Measurements from ENCODE around the gene CDK10. TPM values are rescaled to one million over a fixed set of nuclear protein-coding genes. Genes with fewer than 3 reads are reported as not detected.
A peak's percentile ranks its signal among the peaks of the same experiment; 100 is the strongest.

Gene CDK10, protein sequence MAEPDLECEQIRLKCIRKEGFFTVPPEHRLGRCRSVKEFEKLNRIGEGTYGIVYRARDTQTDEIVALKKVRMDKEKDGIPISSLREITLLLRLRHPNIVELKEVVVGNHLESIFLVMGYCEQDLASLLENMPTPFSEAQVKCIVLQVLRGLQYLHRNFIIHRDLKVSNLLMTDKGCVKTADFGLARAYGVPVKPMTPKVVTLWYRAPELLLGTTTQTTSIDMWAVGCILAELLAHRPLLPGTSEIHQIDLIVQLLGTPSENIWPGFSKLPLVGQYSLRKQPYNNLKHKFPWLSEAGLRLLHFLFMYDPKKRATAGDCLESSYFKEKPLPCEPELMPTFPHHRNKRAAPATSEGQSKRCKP
- polyA plus RNA-seq (2012; ENCODE audit: insufficient read depth, insufficient read length) = 115 TPM

DNA sequence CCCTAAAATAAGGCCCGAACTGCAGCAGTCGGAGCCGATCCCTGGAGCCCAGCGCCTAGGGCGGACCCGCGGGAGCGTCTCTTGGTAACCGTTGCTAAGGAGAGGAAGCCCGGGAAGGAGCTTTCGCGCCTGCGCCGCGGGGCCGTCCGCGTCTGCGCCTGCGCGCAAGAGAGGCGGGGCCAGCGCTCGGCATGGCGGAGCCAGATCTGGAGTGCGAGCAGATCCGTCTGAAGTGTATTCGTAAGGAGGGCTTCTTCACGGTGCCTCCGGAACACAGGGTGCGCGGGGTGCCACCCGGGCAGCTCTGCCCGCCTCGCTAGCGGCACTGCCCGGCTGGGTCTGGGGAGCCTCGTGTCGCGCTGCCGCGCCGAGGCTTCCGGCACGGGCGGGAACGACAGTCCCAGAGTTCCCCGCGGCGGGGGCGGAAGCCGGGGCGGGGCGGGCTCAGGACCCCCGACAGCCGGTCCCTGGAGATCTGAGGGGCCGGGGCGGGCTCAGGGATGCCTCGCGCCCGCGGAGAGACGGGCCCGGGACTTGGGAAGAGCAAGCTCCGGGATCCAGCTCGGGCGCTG lies at the start of gene CDK10:
TSS of gene CDK10 (plus strand) at position 170 of the 572 bp plus-strand sequence. CDS start at position 192, 22 bp downstream.
- DNase-seq (ENCODE audit: low read depth, low spot score) = peak; percentile 80
- H3K4me3 ChIP-seq (ENCODE audit: low read length) = peak within 1 kb of the TSS; percentile 63

DNA sequence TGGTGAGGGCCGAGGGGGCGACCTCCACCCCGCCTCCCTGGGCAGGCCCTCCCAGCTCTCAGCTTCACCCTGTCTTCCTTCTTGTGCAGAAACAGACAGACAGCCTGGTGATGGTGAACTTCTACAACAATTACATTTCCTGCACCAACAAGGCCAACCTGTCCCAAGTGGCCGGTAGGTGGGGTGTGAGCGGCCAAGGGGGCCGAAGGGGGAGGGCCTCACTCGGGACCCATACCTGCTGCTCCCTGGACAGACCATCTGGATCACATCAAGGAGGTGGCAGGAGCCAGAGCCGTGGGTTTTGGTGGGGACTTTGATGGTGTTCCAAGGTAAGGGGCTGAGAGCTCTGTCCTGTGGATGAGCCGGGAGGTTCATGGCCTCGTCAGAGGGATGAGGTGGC lies 49.1 kb upstream of the CDK10 start:
- H3K4me3 ChIP-seq (ENCODE audit: low read length) = no peak overlapping the region
- DNase-seq (ENCODE audit: low read depth, low spot score) = no peak

DNA sequence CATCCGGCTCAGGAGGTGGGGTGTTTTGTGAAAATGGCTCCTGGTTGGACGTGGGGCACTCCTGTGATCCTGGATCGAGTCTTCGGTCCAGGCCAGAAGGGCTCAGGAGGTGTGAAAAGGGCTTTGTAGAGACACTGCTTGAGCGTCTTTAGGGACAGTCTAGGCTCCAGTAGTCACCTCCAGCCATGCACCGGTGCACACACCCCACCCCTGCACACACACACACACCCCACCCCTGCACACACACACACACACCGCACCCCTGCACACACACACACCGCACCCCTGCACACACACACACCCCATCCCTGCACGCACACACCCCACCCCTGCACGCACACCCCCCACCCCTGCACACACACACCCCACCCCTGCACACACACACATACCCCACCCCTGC lies 48.0 kb upstream of the CDK10 start:
- no peak overlapping the region for H3K4me3 ChIP-seq (ENCODE audit: low read length)
- no peak for DNase-seq (ENCODE audit: low read depth, low spot score)

DNA sequence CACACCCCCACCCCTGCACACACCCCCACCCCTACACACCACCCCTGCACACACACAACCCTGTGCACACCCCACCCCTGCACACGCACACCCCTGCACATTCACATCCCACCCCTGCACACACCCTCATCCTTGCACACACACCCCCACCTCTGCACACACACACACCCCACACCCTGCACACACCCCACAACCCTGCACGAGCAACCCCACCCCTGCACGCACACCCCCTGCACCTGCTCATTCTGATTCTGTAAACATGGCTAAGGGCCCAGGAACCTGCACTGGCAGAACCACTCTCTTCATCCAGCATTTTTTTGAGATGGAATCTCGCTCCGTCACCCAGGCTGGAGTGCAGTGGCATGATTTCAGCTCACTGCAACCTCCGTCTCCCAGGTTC lies 47.1 kb upstream of the CDK10 start:
- H3K4me3 ChIP-seq (ENCODE audit: low read length) = no peak overlapping the region
- DNase-seq (ENCODE audit: low read depth, low spot score) = no peak

DNA sequence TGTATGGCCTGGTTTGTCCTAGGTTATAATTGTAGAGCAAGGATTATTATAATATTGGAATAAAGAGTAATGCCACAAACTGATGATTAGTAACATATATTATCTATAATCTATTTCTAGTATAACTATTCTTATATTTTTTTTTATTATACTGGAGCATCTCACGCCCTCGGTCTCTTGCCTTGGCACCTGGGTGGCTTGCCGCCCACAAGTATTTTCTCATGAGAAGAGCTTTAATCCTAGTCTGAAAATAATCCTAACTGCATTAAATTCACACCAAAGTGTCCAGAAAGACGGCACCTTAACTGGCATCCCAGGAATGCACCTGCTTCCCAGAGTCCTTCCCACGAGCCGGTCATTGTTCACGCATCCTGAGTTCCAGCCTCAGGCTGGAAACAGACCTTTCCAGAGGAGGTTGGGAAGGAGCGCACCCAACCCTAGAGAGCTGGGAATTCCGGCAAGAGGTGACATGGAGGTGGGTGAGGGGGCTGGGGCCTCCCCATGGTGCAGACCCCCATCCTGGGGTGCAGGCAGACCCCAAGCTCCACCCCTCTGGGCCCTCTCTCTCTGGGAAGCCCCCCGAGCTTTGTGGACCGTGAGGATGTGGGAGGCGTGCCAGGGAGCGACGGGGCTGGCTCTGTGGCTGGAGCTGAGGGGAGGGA lies 44.9 kb upstream of the CDK10 start:
- no peak overlapping the region for H3K4me3 ChIP-seq (ENCODE audit: low read length)

DNA sequence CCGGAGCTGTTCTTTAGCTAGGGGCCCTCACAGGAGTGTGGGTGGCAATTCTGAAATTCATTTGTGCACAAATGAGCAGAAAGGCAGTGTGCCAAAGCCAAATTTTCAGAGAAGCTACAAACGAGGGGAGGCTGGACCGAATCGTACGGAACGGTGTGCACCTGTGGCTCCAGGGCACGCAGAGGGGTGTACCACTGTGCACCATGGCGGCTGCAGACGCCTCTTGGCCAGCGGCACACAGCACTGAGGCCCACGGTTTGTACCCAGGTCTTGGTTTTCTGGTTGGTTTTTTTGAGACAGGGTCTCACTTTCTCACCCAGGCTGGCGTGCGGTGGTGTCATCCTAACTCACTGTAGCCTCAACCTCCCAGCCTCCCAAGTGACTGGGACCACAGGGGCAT lies 43.9 kb upstream of the CDK10 start:
- no peak overlapping the region for H3K4me3 ChIP-seq (ENCODE audit: low read length)
- DNase-seq (ENCODE audit: low read depth, low spot score) = no peak

More for the DNA sequence above, 44.9 kb upstream of the CDK10 start:
- no peak for DNase-seq (ENCODE audit: low read depth, low spot score)

DNA sequence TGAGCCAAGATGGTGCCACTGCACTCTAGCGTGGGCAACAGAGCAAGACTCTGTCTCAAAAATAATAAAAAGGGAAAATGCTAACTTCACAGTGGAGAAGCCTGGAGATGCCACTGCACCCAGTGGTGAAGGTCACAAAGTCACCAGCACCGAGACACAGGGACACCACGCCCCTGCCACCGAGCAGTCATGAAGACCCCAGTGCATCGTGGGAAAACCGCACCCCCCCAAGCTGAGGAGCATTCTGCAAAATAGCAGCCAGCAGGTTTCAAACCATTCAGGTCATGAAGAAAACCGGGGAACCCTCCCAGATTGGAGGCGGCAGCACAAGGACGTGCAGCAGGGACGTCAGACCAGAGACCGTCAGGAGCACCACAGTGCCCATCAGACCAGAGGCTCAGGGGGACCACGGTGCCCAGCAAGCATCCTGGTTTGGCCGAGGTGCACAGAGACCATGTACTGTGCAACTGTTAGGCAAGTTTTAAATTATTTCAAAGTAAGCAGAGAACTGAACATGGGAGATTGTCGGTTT lies 42.7 kb upstream of the CDK10 start:
- H3K4me3 ChIP-seq (ENCODE audit: low read length) = no peak overlapping the region
- no peak for DNase-seq (ENCODE audit: low read depth, low spot score)

DNA sequence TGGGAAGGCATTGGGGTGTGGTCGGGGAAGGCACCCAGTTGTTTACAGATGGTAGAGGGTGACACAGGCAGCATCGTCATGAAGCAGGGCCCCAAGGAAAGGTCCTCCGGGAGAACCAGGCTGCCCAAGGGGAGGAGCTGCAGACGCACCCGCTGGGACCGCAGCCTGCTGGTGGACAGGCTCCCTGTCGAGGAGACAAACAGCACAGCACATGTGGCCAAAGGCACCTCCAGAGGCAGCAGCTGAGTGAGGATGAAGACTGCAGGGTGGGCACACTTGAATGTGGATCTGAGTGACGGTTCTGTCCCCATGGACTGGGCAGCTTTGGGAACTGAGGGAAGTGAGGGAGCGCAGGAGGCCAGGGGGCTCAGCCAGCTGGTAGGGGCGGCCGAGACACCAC lies 41.4 kb upstream of the CDK10 start:
- H3K4me3 ChIP-seq (ENCODE audit: low read length) = no peak overlapping the region
- no peak for DNase-seq (ENCODE audit: low read depth, low spot score)

DNA sequence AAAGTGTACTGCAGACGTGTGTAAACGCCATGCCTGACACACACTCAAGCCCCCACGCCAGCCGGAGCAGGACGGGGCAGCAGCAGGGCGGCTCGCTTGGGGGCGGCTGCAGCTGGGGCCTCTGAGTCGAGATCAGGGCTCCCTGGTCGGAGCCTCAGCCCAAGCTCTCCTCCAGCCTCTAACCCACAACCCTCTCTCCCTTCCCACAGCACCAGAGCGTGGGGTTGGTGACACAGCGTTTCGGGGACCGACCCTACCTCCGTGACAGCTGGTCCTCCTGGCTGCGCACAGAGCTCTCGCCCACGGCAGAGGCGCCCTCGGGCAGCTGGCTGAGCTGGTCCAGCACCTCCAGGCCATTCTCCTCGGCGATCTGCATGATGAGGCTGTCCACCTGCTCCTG lies 40.2 kb upstream of the CDK10 start:
- no peak for DNase-seq (ENCODE audit: low read depth, low spot score)
- H3K4me3 ChIP-seq (ENCODE audit: low read length) = no peak overlapping the region

DNA sequence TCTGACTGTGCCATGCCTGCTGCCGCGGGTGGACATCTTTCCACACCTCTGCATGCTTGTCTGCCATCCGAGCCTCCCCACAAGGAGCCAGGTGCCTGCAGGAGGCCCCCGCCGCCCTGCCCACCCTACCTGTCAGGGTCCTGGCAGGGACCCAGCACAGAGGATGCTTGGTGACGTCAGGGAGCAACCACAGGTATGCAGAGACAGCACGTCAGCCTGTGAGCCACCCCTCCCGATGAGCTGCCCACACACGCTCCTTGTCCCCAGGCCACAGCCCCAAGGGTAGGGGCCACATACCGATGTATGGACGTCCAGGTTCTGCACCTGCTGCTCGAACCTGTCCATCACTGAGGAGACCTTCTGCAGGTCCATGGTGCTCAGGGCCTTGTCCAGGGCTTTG lies 39.6 kb upstream of the CDK10 start:
- H3K4me3 ChIP-seq (ENCODE audit: low read length) = no peak overlapping the region
- DNase-seq (ENCODE audit: low read depth, low spot score) = no peak

DNA sequence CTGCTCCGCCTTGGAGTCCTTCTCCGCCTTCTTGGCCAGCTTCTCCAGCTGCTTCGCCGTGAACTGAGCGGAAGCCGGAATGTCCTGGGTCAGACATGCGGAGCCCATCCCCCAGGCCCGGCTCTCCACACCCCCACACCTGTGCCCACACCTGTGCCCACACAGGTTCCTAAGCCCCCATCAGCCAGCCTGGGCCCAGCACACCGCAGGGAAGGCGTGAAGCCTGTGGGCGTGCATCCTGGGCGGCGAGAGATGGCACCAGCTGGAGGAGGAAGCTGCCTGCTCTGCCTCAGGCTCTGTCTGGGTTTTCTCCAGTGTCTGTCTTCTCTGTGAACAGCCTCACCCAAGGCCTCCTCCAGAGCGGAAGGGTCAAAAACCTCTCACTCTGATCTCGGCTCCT lies 34.9 kb upstream of the CDK10 start:
- H3K4me3 ChIP-seq (ENCODE audit: low read length) = no peak overlapping the region

DNA sequence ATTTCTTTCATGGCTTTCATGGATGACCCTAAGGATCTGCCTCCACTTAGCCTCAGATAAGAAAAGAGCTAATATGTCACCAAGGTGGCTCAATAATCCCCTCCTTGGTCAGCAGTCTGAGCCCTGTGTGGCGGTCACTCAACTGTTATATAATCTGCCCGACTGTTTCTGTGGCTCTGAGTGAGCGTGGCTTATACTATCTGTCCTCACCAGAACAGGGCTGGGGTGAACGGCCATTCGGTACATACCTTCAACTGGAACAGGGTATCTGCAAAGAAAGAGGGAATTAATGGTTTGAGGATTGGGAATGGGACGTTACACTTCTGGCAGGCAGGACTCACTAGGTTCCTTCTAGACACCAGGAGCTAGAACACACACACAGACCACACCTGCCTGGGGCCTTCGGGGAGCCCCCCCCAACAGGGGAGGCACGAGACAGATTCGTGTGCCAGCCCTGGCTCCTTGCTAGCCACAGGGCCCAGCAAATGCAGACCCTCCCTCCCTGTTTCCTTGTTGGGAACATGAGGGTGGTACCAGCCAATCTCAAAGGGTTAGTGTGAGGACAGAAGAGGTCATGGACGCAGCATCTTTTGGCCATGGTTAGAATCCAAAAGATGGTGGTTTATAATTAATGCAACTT lies 32.7 kb upstream of the CDK10 start:
- no peak for DNase-seq (ENCODE audit: low read depth, low spot score)
- H3K4me3 ChIP-seq (ENCODE audit: low read length) = no peak overlapping the region

More for the DNA sequence above, 34.9 kb upstream of the CDK10 start:
- no peak for DNase-seq (ENCODE audit: low read depth, low spot score)

DNA sequence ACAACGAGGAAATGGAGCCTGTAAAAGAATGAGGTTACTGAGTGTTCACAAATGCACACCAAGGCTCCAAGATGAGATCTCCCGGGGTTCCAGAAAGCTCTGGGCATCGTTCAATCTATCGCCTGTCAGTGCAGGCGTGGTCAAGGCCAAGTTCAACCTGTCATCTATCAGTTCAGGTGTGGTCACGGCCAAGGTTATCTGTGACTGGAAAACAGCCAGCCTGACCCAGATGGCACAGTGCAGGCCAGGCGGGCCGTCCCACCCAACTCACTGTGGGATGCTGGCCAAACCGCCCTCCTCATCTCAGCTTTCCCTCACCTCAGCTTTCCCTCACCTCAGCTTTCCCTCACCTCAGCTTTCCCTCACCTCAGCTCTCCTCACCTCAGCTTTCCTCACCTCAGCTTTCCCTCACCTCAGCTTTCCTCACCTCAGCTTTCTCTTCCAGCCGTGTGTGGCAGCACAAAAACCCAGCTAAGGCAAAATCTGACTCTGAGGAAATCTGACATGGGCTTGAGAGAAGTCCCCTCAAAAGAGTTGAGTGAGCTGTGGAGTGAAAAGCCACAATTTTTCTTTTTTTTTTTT lies 31.3 kb upstream of the CDK10 start:
- H3K4me3 ChIP-seq (ENCODE audit: low read length) = no peak overlapping the region
- DNase-seq (ENCODE audit: low read depth, low spot score) = no peak

DNA sequence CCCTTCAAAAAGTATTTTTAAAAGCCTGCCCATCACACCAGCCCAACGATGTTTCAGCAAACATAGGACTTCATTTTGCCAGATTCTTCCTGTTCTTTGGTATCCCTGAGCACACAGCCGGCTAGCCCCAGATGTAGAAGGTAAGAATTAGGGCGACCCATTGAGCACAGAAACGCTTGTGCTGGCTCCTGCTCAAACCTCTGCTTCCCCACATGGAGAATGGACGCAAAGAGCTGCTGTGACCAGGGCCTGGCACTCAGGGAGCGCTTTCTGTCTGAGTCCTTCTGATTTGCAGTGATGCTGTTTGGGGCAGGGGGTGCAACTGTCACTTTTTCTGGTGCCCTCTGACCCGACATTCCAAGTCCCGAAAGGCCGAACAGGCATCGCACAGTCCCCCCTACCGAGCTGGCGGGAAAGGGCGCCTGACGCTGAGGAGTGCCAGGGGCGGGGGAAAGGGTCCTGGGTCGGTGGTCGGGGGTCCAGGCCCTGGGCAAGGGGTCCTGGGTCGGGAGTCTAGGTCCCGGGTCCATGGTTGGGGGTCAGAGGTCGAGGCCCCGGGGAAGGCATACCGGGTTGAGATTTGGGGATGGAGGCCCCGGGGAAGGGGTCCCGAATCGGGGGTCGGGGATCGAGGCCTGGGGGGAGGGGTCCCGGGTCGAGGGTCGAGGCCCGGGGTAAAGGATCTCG lies 29.9 kb upstream of the CDK10 start:
- H3K4me3 ChIP-seq (ENCODE audit: low read length) = peak overlapping the region; percentile 97
- no peak for DNase-seq (ENCODE audit: low read depth, low spot score)

DNA sequence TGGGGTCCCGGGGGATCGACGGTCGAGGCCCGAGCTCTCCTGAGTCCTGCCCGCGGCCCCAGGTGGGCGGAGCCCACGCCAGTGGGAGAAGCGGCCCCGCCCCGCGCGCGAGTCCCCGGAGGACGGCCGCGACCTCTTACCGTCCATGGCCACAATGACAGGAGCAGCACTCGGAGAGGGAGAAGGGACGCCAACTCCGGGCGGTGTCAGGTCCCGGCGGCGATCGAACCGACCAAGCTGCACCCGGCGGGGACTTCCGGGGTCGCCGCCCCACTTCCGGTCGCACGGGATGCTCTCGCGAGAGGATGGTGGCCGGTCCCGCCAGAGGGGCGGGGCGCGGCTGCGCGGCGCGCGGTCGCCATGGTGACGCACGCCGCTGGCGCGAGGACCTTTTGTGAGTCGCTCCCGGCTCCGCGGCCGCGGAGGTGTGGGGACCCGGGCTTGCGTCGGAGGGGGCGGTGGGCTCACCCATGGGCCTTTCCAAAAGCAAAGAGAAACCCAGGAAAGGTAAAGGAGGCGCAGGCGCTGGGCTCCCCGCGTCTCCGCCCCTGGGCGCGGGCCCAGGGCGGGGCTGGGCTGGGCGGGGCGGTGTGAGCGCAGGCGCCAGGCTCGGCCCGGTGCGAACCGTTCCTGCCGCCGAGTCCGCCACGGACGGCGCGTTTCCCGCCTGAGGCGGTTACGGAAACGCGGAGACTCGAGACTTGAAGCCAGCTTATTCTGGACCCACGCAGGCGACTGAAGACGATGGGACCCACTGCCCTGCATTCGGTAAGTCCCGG lies 28.9 kb upstream of the CDK10 start, which contains the start of the genes CHMP1A and SPATA33:
TSS of gene CHMP1A (minus strand) at position 267 of the 779 bp plus-strand sequence. CDS start at position 147, 120 bp downstream.
TSS of gene SPATA33 (plus strand) at position 395 of the 779 bp plus-strand sequence. CDS start at position 471, 76 bp downstream.
- peak; percentile 80 for DNase-seq (ENCODE audit: low read depth, low spot score)
- H3K4me3 ChIP-seq (ENCODE audit: low read length) = peak within 1 kb of the TSS; percentile 97

DNA sequence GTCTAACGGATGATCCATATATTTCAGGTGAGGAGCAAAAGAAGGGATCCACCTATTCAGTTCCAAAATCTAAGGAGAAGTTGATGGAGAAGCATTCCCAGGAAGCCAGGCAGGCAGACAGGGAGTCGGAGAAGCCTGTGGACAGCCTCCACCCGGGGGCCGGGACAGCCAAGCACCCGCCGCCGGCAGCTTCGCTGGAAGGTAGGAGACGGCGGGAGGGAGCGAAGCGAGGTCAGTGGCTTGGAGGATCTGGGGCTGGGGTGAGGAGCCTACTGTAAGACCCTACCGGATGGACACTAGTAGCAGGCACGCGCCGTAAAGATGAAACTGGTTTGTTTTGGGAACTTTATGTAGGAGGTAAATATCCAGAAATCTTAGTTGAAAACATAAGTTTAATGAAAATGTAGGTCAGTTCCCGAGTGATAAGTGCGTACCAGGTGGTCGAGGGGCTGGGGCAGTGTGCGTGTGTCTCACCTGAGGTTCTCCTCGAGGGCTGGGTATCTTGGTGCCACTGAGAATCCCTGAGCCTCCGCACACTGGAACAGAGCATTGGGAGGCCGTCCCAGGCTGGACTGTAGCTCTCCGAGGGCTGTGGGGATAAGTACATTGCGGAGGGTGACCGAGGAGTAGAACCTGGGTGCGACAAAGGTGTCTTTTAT lies 28.1 kb upstream of the CDK10 start:
- no peak for DNase-seq (ENCODE audit: low read depth, low spot score)
- H3K4me3 ChIP-seq (ENCODE audit: low read length) = peak overlapping the region; percentile 97

DNA sequence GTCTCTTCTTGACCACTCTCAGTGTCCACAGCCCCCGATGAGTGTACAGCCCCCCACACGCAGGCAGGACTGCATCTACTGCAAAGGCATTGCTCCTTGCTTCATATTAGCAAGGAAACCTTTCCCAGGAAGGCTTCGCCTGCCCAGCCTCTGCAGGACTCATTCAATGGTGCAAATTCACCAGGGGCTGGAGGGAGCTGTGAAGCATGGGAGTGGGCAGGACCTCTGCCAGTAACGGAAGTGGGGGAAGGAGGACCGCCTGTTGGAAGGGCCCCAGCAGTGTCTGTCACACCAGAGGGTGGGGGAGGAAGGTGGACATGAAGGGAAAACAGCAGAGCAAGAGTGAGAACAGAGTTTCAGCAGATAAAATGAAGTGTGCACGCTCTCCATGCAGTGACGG lies 26.3 kb upstream of the CDK10 start:
- DNase-seq (ENCODE audit: low read depth, low spot score) = no peak
- no peak overlapping the region for H3K4me3 ChIP-seq (ENCODE audit: low read length)
